Measurements from ENCODE around the gene RETREG2. TPM values are rescaled to one million over a fixed set of nuclear protein-coding genes. Genes with fewer than 3 reads are reported as not detected.

Gene RETREG2
- polyA plus RNA-seq, 1 donor from 2014 or later: 156 TPM

DNA sequence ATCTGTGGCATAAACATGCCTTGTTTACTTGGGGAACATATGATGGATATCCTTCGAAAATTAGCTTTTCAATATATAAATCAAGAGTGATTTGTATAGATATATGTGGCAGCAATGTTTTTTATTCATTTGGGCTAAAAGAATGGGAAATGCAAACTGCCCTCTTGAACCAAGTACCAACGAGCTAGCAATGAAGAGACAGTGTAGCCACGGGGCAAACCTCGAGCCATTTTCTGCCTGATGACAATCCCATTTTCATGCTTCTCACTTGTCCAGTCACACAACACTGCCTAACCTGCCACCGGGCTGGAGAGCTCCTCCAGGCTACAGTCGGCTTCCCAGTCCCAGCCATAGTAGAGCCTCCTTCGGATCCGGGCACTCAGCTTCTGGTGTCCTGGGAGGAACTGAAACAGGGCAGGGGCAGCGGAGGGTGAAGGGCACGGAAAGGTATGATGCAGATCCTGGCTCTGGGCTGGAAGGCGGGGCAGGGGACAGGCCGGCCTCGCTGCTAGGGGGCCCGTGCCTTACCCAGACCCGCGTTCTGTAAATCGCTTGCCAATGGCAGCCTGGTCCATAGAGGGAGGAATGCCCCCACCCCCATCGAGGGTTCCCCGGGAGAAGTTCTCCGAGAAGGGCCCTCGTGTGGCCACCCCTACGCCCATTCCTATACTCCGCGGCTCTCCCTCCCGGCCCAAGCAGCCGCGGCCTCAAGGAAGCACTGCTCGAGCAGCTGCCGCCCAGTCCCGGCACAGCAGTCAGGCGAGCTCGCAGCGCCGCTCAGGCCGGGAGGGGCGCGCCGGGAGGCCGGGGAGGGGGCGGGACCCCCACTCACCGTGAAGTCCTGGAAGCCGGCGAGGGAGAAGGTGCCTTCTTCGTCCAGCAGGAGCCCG lies 1.9 kb upstream of the RETREG2 start:
- H3K4me3 ChIP-seq (ENCODE audit: low read length): peak overlapping the region; percentile 96
- TF ChIP-seq, protein P1, sequence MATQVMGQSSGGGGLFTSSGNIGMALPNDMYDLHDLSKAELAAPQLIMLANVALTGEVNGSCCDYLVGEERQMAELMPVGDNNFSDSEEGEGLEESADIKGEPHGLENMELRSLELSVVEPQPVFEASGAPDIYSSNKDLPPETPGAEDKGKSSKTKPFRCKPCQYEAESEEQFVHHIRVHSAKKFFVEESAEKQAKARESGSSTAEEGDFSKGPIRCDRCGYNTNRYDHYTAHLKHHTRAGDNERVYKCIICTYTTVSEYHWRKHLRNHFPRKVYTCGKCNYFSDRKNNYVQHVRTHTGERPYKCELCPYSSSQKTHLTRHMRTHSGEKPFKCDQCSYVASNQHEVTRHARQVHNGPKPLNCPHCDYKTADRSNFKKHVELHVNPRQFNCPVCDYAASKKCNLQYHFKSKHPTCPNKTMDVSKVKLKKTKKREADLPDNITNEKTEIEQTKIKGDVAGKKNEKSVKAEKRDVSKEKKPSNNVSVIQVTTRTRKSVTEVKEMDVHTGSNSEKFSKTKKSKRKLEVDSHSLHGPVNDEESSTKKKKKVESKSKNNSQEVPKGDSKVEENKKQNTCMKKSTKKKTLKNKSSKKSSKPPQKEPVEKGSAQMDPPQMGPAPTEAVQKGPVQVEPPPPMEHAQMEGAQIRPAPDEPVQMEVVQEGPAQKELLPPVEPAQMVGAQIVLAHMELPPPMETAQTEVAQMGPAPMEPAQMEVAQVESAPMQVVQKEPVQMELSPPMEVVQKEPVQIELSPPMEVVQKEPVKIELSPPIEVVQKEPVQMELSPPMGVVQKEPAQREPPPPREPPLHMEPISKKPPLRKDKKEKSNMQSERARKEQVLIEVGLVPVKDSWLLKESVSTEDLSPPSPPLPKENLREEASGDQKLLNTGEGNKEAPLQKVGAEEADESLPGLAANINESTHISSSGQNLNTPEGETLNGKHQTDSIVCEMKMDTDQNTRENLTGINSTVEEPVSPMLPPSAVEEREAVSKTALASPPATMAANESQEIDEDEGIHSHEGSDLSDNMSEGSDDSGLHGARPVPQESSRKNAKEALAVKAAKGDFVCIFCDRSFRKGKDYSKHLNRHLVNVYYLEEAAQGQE (IDR thresholded peaks at IDR 0.05; ENCODE audit: borderline replicate concordance): no peak
- TF ChIP-seq EZH2 (IDR thresholded peaks at IDR 0.05; ENCODE audit: borderline replicate concordance, insufficient read depth, low read length, poor library complexity, severe bottlenecking) (no peak), MXI1 (conservative IDR thresholded peaks at IDR 0.05; ENCODE audit: poor library complexity, severe bottlenecking) (no peak), SMC3 (conservative IDR thresholded peaks at IDR 0.05; ENCODE audit: poor library complexity) (no peak), TAF1 (IDR thresholded peaks at IDR 0.05; ENCODE audit: low read depth) (no peak)
- TF ChIP-seq, protein P2, sequence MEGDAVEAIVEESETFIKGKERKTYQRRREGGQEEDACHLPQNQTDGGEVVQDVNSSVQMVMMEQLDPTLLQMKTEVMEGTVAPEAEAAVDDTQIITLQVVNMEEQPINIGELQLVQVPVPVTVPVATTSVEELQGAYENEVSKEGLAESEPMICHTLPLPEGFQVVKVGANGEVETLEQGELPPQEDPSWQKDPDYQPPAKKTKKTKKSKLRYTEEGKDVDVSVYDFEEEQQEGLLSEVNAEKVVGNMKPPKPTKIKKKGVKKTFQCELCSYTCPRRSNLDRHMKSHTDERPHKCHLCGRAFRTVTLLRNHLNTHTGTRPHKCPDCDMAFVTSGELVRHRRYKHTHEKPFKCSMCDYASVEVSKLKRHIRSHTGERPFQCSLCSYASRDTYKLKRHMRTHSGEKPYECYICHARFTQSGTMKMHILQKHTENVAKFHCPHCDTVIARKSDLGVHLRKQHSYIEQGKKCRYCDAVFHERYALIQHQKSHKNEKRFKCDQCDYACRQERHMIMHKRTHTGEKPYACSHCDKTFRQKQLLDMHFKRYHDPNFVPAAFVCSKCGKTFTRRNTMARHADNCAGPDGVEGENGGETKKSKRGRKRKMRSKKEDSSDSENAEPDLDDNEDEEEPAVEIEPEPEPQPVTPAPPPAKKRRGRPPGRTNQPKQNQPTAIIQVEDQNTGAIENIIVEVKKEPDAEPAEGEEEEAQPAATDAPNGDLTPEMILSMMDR (IDR thresholded peaks at IDR 0.05; ENCODE audit: poor library complexity, severe bottlenecking): no peak
- peaks cover 6% of the 10 kb centered on the region for H3K36me3 ChIP-seq (ENCODE audit: insufficient read depth, low read length)
- peak overlapping the region; percentile 90 for H3K9ac ChIP-seq (ENCODE audit: low read length)
- H3F3A ChIP-seq (ENCODE audit: insufficient read depth, low read length, poor library complexity, severe bottlenecking): peaks cover 3% of the 10 kb centered on the region
- peak overlapping the region; percentile 93 for H3K4me2 ChIP-seq (ENCODE audit: low read length)
- no peaks in the 10 kb centered on the region for H4K20me1 ChIP-seq (ENCODE audit: insufficient read depth)
- peak overlapping the region; percentile 81 for H3K27ac ChIP-seq (ENCODE audit: low read length)
- no peaks in the 10 kb centered on the region for H3K9me2 ChIP-seq (ENCODE audit: insufficient read depth, low read length)
- peaks cover 18% of the 10 kb centered on the region for H3K79me2 ChIP-seq (replicated peaks; ENCODE audit: insufficient read depth, low read length)
- H2AFZ ChIP-seq (ENCODE audit: low read depth, low read length): peak overlapping the region; percentile 69
- H3K27me3 ChIP-seq (ENCODE audit: insufficient read depth, low read depth, low read length): no peaks in the 10 kb centered on the region
- H3K9me3 ChIP-seq (ENCODE audit: low read length): no peaks in the 10 kb centered on the region

DNA sequence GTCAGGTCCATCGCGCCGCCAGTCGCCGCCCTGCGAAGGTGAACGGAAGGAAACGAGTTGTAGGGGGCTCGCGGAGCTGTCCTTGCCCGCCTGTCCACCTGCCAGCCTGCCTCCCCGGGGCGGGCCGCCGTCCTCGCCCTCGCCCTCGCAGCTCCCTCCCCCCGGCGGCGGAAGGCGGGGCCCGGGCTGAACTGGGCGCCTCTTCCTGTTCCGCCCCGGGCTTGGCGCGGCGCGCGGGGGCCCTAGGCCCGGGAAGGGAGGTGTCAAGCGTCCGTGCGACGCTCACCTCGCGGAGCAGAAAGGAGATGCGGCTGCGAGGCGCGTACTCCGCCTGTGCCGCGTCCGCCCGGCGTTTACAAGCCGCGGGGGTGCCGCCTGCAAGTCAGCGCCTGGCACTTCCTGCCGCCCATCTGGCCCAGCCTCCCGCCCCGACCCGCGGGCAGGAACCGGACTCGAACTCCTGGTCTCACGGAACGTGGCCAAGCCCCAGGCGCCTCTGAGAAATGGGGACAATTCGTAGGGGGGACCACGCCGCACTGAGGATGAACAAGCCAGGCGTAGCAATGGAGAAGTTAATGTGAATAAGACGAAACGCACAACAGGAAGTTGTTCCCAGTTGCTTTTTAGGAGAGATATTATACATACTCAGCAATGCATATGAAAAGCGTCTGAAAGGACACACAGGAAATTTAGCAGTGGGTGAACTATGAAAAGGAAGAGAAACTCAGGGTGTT lies 1.1 kb upstream of the RETREG2 start, which contains the start of gene CNPPD1:
TSS of gene CNPPD1 (minus strand) at position 108 of the 734 bp plus-strand sequence. CDS start at position 11, 97 bp downstream.
- peak within 1 kb of the TSS; percentile 98 for H3K4me2 ChIP-seq (ENCODE audit: low read length)
- H3K9ac ChIP-seq (ENCODE audit: low read length): peak within 1 kb of the TSS; percentile 90
- H3K36me3 ChIP-seq (ENCODE audit: insufficient read depth, low read length): peaks cover 6% of the 10 kb centered on the region
- no peak for TF ChIP-seq SMC3 (conservative IDR thresholded peaks at IDR 0.05; ENCODE audit: poor library complexity)
- TF ChIP-seq, protein P2 (IDR thresholded peaks at IDR 0.05; ENCODE audit: poor library complexity, severe bottlenecking): no peak
- peak; percentile 49 for TF ChIP-seq POLR2AphosphoS5 (IDR thresholded peaks at IDR 0.05)
- peak; percentile 18 for TF ChIP-seq RAD21 (conservative IDR thresholded peaks at IDR 0.05)
- TF ChIP-seq MXI1 (conservative IDR thresholded peaks at IDR 0.05; ENCODE audit: poor library complexity, severe bottlenecking): peak; percentile 68
- peak; percentile 27 for TF ChIP-seq EP300 (conservative IDR thresholded peaks at IDR 0.05; ENCODE audit: poor library complexity, severe bottlenecking)
- no peaks in the 10 kb centered on the region for H3K9me3 ChIP-seq (ENCODE audit: low read length)
- no peaks in the 10 kb centered on the region for H4K20me1 ChIP-seq (ENCODE audit: insufficient read depth)
- no peaks in the 10 kb centered on the region for H3K9me2 ChIP-seq (ENCODE audit: insufficient read depth, low read length)
- peaks cover 3% of the 10 kb centered on the region for H3F3A ChIP-seq (ENCODE audit: insufficient read depth, low read length, poor library complexity, severe bottlenecking)
- no peaks in the 10 kb centered on the region for H3K27me3 ChIP-seq (ENCODE audit: insufficient read depth, low read depth, low read length)
- peak within 1 kb of the TSS; percentile 71 for H2AFZ ChIP-seq (ENCODE audit: low read depth, low read length)
- H3K4me3 ChIP-seq (ENCODE audit: low read length): peak within 1 kb of the TSS; percentile 96
- peaks cover 18% of the 10 kb centered on the region for H3K79me2 ChIP-seq (replicated peaks; ENCODE audit: insufficient read depth, low read length)
- H3K27ac ChIP-seq (ENCODE audit: low read length): peak within 1 kb of the TSS; percentile 81
